IMR-90 (cell line): ENCODE data around the gene RAP1GAP2. TPM values are rescaled to one million over a fixed set of nuclear protein-coding genes. Genes with fewer than 3 reads are reported as not detected.

Experiments used
- ATAC-seq: fragments of 200-7000 bp; cut with Tn5 transposase; 2 replicates; pipeline ENCODE4 v1.9.1; 2020; ENCODE audit warnings: low read depth, mild to moderate bottlenecking, moderate library complexity
- BruUV-seq: library from RNA; stranded (reverse); fragments of 400-500 nt; replicated peaks from 2 replicates; lab custom pipeline; 2021; lab: Mats Ljungman, UMichigan
- CTCF ChIA-PET: fragments of 300-600 bp; formaldehyde crosslinking; extraction: SDS; loops from one replicate; lab custom pipeline; 2021; ENCODE audit warnings: antibody characterized with exemption; lab: Yijun Ruan, JAX
- POLR2A ChIA-PET: fragments of 300-600 bp; sonication (Branson Sonifier 250); formaldehyde crosslinking; loops from one replicate; lab custom pipeline; 2022; ENCODE audit warnings: antibody characterized with exemption; ENCODE audit not compliant: unreplicated experiment; lab: Charles Lee
- DNase-seq: peaks from one replicate; pipeline ENCODE4 v3.0.0; 2013
- H2AFZ ChIP-seq: replicated peaks from 2 replicates; pipeline ENCODE3; 2013; ENCODE audit warnings: low read length, mild to moderate bottlenecking; ENCODE audit not compliant: poor library complexity
- H2AK5ac ChIP-seq: 2 replicates; pipeline ENCODE4 v1.6.1; 2013; ENCODE audit warnings: low read depth, low read length, inconsistent platforms
- H2AK9ac ChIP-seq: replicated peaks from 2 replicates; pipeline ENCODE3; 2013; ENCODE audit warnings: mild to moderate bottlenecking, low read depth, low read length, moderate library complexity; ENCODE audit not compliant: poor library complexity
- H2BK120ac ChIP-seq: 2 replicates; pipeline ENCODE4 v1.6.1; 2013; ENCODE audit warnings: low read depth, low read length, inconsistent platforms
- H2BK15ac ChIP-seq: 3 replicates; pipeline ENCODE4 v1.6.1; 2013; ENCODE audit warnings: low read depth, low read length, inconsistent platforms
- H2BK20ac ChIP-seq: 2 replicates; pipeline ENCODE4 v1.6.1; 2013; ENCODE audit warnings: low read depth, mild to moderate bottlenecking, inconsistent platforms, low read length, moderate library complexity
- H2BK5ac ChIP-seq: 2 replicates; pipeline ENCODE4 v1.6.1; 2013; ENCODE audit warnings: mild to moderate bottlenecking, low read depth, low read length, inconsistent platforms; ENCODE audit not compliant: poor library complexity, severe bottlenecking
- H3K14ac ChIP-seq: replicated peaks from 2 replicates; pipeline ENCODE4 v1.6.1; 2013; ENCODE audit warnings: low read depth, low read length, inconsistent platforms
- H3K18ac ChIP-seq: 2 replicates; pipeline ENCODE4 v1.6.1; 2013; ENCODE audit warnings: low read depth, low read length, control low read depth
- H3K23ac ChIP-seq: 2 replicates; pipeline ENCODE4 v1.6.1; 2013; ENCODE audit warnings: low read depth, low read length, inconsistent platforms
- H3K27ac ChIP-seq: 2 replicates; pipeline ENCODE4 v1.5.1; 2013; ENCODE audit warnings: mild to moderate bottlenecking, control low read depth, low read length; ENCODE audit not compliant: insufficient read depth
- H3K27me3 ChIP-seq: 2 replicates; pipeline ENCODE4 v1.6.1; 2013; ENCODE audit warnings: low read length; ENCODE audit not compliant: control insufficient read depth, insufficient read depth
- H3K36me3 ChIP-seq: 2 replicates; pipeline ENCODE4 v1.6.1; 2013; ENCODE audit warnings: low read length, mixed read lengths; ENCODE audit not compliant: control insufficient read depth, insufficient read depth
- H3K4ac ChIP-seq: 2 replicates; pipeline ENCODE4 v1.6.1; 2013; ENCODE audit warnings: low read depth, low read length, inconsistent platforms
- H3K4me1 ChIP-seq: 2 replicates; pipeline ENCODE4 v1.6.1; 2013; ENCODE audit warnings: low read length, mixed read lengths; ENCODE audit not compliant: control insufficient read depth, insufficient read depth
- H3K4me2 ChIP-seq: 2 replicates; pipeline ENCODE4 v1.6.1; 2013; ENCODE audit warnings: low read depth, mild to moderate bottlenecking, control low read depth, low read length, moderate library complexity
- H3K4me3 ChIP-seq: 2 replicates; pipeline ENCODE4 v1.5.1; 2013; ENCODE audit warnings: low read depth, mild to moderate bottlenecking, control low read depth, low read length, moderate library complexity; ENCODE audit not compliant: insufficient read depth
- H3K56ac ChIP-seq: 2 replicates; pipeline ENCODE4 v1.6.1; 2013; ENCODE audit warnings: low read length, inconsistent platforms; ENCODE audit not compliant: insufficient read depth; ENCODE audit errors: extremely low read depth
- H3K79me1 ChIP-seq, 2 experiments: 2 replicates each; pipeline ENCODE4 v1.6.1; 2013; ENCODE audit warnings: low read length in 2 of 2, inconsistent platforms in 1 of 2, low read depth in 1 of 2
- H3K9ac ChIP-seq: 2 replicates; pipeline ENCODE4 v1.6.1; 2013; ENCODE audit warnings: low read depth, low read length, control low read depth
- H3K9me1 ChIP-seq: 2 replicates; pipeline ENCODE4 v1.6.1; 2013; ENCODE audit warnings: low read length, inconsistent platforms; ENCODE audit not compliant: insufficient read depth
- H3K9me3 ChIP-seq: 2 replicates; pipeline ENCODE4 v1.6.1; 2013; ENCODE audit warnings: low read length; ENCODE audit not compliant: control insufficient read depth, insufficient read depth
- H4K20me1 ChIP-seq: 2 replicates; pipeline ENCODE4 v1.6.1; 2013; ENCODE audit warnings: low read length, inconsistent platforms; ENCODE audit not compliant: insufficient read depth
- H4K5ac ChIP-seq: 2 replicates; pipeline ENCODE4 v1.6.1; 2013; ENCODE audit warnings: mild to moderate bottlenecking, low read depth, low read length, control low read depth
- H4K8ac ChIP-seq, 2 experiments: 2 replicates each; pipeline ENCODE4 v1.6.1; 2013; ENCODE audit warnings: low read depth in 2 of 2, low read length in 2 of 2, control low read depth in 1 of 2, inconsistent platforms in 1 of 2
- H4K91ac ChIP-seq: 2 replicates; pipeline ENCODE4 v1.6.1; 2013; ENCODE audit warnings: low read depth, low read length, inconsistent platforms; ENCODE audit not compliant: insufficient read depth
- MAFK ChIP-seq: IDR thresholded peaks from 2 replicates; pipeline ENCODE4 v1.6.1; 2012; ENCODE audit warnings: low read depth, low read length, improper control_type of control experiment
- MXI1 ChIP-seq: IDR thresholded peaks from 2 replicates; pipeline ENCODE4 v1.6.1; 2012; ENCODE audit warnings: low read depth, mild to moderate bottlenecking, low read length, moderate library complexity, borderline replicate concordance
- SMC3 ChIP-seq: fragments of 150-350 bp; IDR thresholded peaks from 2 replicates; pipeline ENCODE4 v1.6.1; 2016; ENCODE audit warnings: low read depth, mild to moderate bottlenecking, antibody characterized with exemption, low read length, moderate library complexity
- USF2 ChIP-seq: fragments of 150-350 bp; IDR thresholded peaks from 2 replicates; pipeline ENCODE4 v1.6.1; 2017; ENCODE audit warnings: mild to moderate bottlenecking, antibody characterized with exemption, low read length, low read depth
- WGBS, 2 experiments: methylation state at CpG; one replicate each; pipeline versions ENCODE4 v1.1.5 to v1.1.7; 2013; ENCODE audit warnings: missing lambda C conversion rate in 2 of 2; ENCODE audit not compliant: insufficient read length in 1 of 2; ENCODE audit errors: extremely low coverage in 2 of 2; 5-methylcytosine and 5-hydroxymethylcytosine counted together
- dilution Hi-C: fragments of 300-500 bp; cut with HindIII; formaldehyde crosslinking; loops from one replicate; pipeline ENCODE4 v1.14.3; 2018; ENCODE audit warnings: low sequenced_read_pairs; ENCODE audit not compliant: unreplicated experiment
- in situ Hi-C: fragments of 300-500 bp; cut with MboI; formaldehyde crosslinking; loops from 3 replicates; pipeline ENCODE4 v1.14.3; 2019; ENCODE audit warnings: low sequenced_read_pairs, inconsistent platforms, mixed read lengths
- intact Hi-C: fragments of 100-400 bp; cut with micrococcal nuclease; formaldehyde crosslinking; loops from 2 replicates; pipeline ENCODE4 v1.10.0; 2022
- polyA plus RNA-seq, 3 experiments: library from polyadenylated mRNA; depleted of rRNA; stranded (reverse); fragments of >200 nt; gene quantifications; 2 replicates each; pipeline ENCODE4 v1.2.3, GENCODE V29; 2012; ENCODE audit warnings: low replicate concordance in 1 of 3
- total RNA-seq: library from RNA; depleted of rRNA; stranded (reverse); fragments of >200 nt; gene quantifications from 2 replicates; pipeline ENCODE4 v1.2.3, GENCODE V29; 2012

RAP1GAP2 gene
- total and polyA plus RNA-seq, 2 of the 4 experiments (the other 2 are of a cell fraction) = 5.7 to 7.5 TPM

- H3K23ac ChIP-seq = no peak overlapping the region
- no peak overlapping the region for H3K9ac ChIP-seq
- no peak overlapping the region for H2BK20ac ChIP-seq
- H3K4me3 ChIP-seq = no peak overlapping the region
- ChIA-PET POLR2A (no interaction called here), CTCF (no interaction called here)
- H3K4ac ChIP-seq = no peak overlapping the region
- H2AK5ac ChIP-seq = peak overlapping the region; percentile 67; the same call in 1 of the 2 replicates
- intact Hi-C loops (loop anchor here (2.0 kb wide), 1 partner anchor 165 kb away; no protein-coding TSS in a partner anchor), dilution Hi-C loops (no loop called here), in situ Hi-C loops (no loop called here)
- H3K4me1 ChIP-seq = no peaks in the 10 kb centered on the region
- no peaks in the 10 kb centered on the region for H3K9me3 ChIP-seq
- no peak overlapping the region for H3K27ac ChIP-seq
- no peaks in the 10 kb centered on the region for H3K27me3 ChIP-seq
- H4K20me1 ChIP-seq = no peaks in the 10 kb centered on the region
- peak overlapping the region; percentile 41; the same call in 1 of the 2 replicates for H4K5ac ChIP-seq
- H3K36me3 ChIP-seq = no peaks in the 10 kb centered on the region
- no TSS peak for BruUV-seq
- TF ChIP-seq USF2 = no peak
- TF ChIP-seq MXI1 = no peak
- TF ChIP-seq SMC3 = no peak
- no peak for TF ChIP-seq MAFK
- no peak overlapping the region for H4K91ac ChIP-seq
- H2AK9ac ChIP-seq = no peak overlapping the region
- no peak overlapping the region for H2BK5ac ChIP-seq
- DNase-seq (no peak), ATAC-seq (no peak)
- no peak overlapping the region for H2BK15ac ChIP-seq
- no peak overlapping the region for H4K8ac ChIP-seq
- 63% methylated on average over 3 of the region's 17 CpGs; no CpG with 5 or more reads in 1 of the 2 experiments for WGBS, 2 experiments
- H3K4me2 ChIP-seq = no peak overlapping the region
- no peak overlapping the region for H3K14ac ChIP-seq
- no peaks in the 10 kb centered on the region for H3K9me1 ChIP-seq
- H2BK120ac ChIP-seq = no peak overlapping the region; the same call in 1 of the 2 replicates
- H3K79me1 ChIP-seq = no peaks in the 10 kb centered on the region
- H3K56ac ChIP-seq = no peak overlapping the region
- no peak overlapping the region; the same call in 1 of the 2 replicates for H3K18ac ChIP-seq
- peak overlapping the region; percentile 66 for H2AFZ ChIP-seq
These were observed 51.4 kb downstream of the RAP1GAP2 start for GRCh38 chr17:2847381-2848333.
